Adipocyte (in vitro differentiated cells): ENCODE results near the gene CHMP1B.

Experiments used
- DNase-seq: peaks from one replicate; pipeline ENCODE4 v3.0.0-alpha.2; 2015; ENCODE audit warnings: low read depth
- H3K27me3 ChIP-seq: replicated peaks from 2 replicates; pipeline ENCODE4 v1.7.0; 2013; ENCODE audit warnings: mild to moderate bottlenecking, low read length, moderate library complexity; ENCODE audit not compliant: control insufficient read depth, insufficient read depth
- H3K36me3 ChIP-seq: 2 replicates; pipeline ENCODE4 v1.7.0; 2013; ENCODE audit warnings: low read length, mild to moderate bottlenecking, moderate library complexity; ENCODE audit not compliant: control insufficient read depth, insufficient read depth, severe bottlenecking
- H3K4me1 ChIP-seq: 2 replicates; pipeline ENCODE4 v1.7.0; 2013; ENCODE audit warnings: mild to moderate bottlenecking, low read length, moderate library complexity; ENCODE audit not compliant: control insufficient read depth, insufficient read depth
- H3K4me3 ChIP-seq: 2 replicates; pipeline ENCODE4 v1.7.0; 2013; ENCODE audit warnings: mild to moderate bottlenecking, low read length, moderate library complexity
- H3K9ac ChIP-seq: 2 replicates; pipeline ENCODE4 v1.7.0; 2013; ENCODE audit warnings: mild to moderate bottlenecking, low read length, moderate library complexity
- H3K9me3 ChIP-seq: 2 replicates; pipeline ENCODE4 v1.7.0; 2013; ENCODE audit warnings: mild to moderate bottlenecking, low read length, moderate library complexity; ENCODE audit not compliant: control insufficient read depth

The CHMP1B gene

GRCh38 chr18:11859903-11860407, 8.7 kb downstream of the CHMP1B start:
- H3K9me3 ChIP-seq, result no peaks in the 10 kb centered on the region
- no peak overlapping the region for H3K9ac ChIP-seq
- peaks cover 29% of the 10 kb centered on the region for H3K4me1 ChIP-seq
- no peak overlapping the region for H3K4me3 ChIP-seq
- peak; percentile 47 for DNase-seq
- no peaks in the 10 kb centered on the region for H3K27me3 ChIP-seq
- H3K36me3 ChIP-seq, result no peaks in the 10 kb centered on the region

- Histone ChIP-seq H3K4me3 (no peak overlapping the region), H3K36me3 (no peaks in the 10 kb centered on the region), H3K9ac (no peak overlapping the region), H3K27me3 (no peaks in the 10 kb centered on the region), H3K9me3 (no peaks in the 10 kb centered on the region), H3K4me1 (peaks cover 29% of the 10 kb centered on the region)
- no peak for DNase-seq
Observed at GRCh38 chr18:11860594-11861450, 9.6 kb downstream of the CHMP1B start.

GRCh38 chr18:11861583-11862288, 10.5 kb downstream of the CHMP1B start:
- Histone ChIP-seq H3K4me3 (no peak overlapping the region), H3K9ac (no peak overlapping the region), H3K36me3 (no peaks in the 10 kb centered on the region), H3K9me3 (no peaks in the 10 kb centered on the region), H3K27me3 (peaks cover 2% of the 10 kb centered on the region), H3K4me1 (peaks cover 23% of the 10 kb centered on the region)
- DNase-seq, result no peak

- H3K9me3 ChIP-seq, result no peaks in the 10 kb centered on the region
- no peak overlapping the region for H3K4me3 ChIP-seq
- H3K27me3 ChIP-seq, result peaks cover 2% of the 10 kb centered on the region
- peaks cover 14% of the 10 kb centered on the region for H3K4me1 ChIP-seq
- H3K9ac ChIP-seq, result no peak overlapping the region
- no peaks in the 10 kb centered on the region for H3K36me3 ChIP-seq
- DNase-seq, result no peak
Observed at GRCh38 chr18:11862468-11863137, 11.4 kb downstream of the CHMP1B start.

- H3K36me3 ChIP-seq, result no peaks in the 10 kb centered on the region
- no peaks in the 10 kb centered on the region for H3K9me3 ChIP-seq
- peaks cover 2% of the 10 kb centered on the region for H3K27me3 ChIP-seq
- H3K4me1 ChIP-seq, result peaks cover 8% of the 10 kb centered on the region
- DNase-seq, result no peak
- no peak overlapping the region for H3K4me3 ChIP-seq
- no peak overlapping the region for H3K9ac ChIP-seq
Observed at GRCh38 chr18:11864471-11864870, 13.3 kb downstream of the CHMP1B start.

- no peak for DNase-seq
- Histone ChIP-seq H3K27me3 (peaks cover 2% of the 10 kb centered on the region), H3K36me3 (no peaks in the 10 kb centered on the region), H3K9ac (no peak overlapping the region), H3K4me3 (no peak overlapping the region), H3K4me1 (peaks cover 8% of the 10 kb centered on the region), H3K9me3 (no peaks in the 10 kb centered on the region)
Observed at GRCh38 chr18:11865071-11865470, 13.9 kb downstream of the CHMP1B start.

GRCh38 chr18:11866329-11866728, 15.1 kb downstream of the CHMP1B start:
- DNase-seq, result no peak
- H3K4me3 ChIP-seq, result no peak overlapping the region
- H3K27me3 ChIP-seq, result peaks cover 2% of the 10 kb centered on the region
- H3K4me1 ChIP-seq, result peaks cover 8% of the 10 kb centered on the region
- no peak overlapping the region for H3K9ac ChIP-seq
- H3K36me3 ChIP-seq, result no peaks in the 10 kb centered on the region
- no peaks in the 10 kb centered on the region for H3K9me3 ChIP-seq

GRCh38 chr18:11866764-11867163, 15.6 kb downstream of the CHMP1B start:
- H3K9ac ChIP-seq, result no peak overlapping the region
- DNase-seq, result no peak
- no peaks in the 10 kb centered on the region for H3K36me3 ChIP-seq
- H3K4me1 ChIP-seq, result peaks cover 8% of the 10 kb centered on the region
- H3K27me3 ChIP-seq, result peaks cover 2% of the 10 kb centered on the region
- no peaks in the 10 kb centered on the region for H3K9me3 ChIP-seq
- H3K4me3 ChIP-seq, result no peak overlapping the region

- H3K9me3 ChIP-seq, result no peaks in the 10 kb centered on the region
- H3K4me3 ChIP-seq, result no peak overlapping the region
- DNase-seq, result no peak
- H3K4me1 ChIP-seq, result no peaks in the 10 kb centered on the region
- no peaks in the 10 kb centered on the region for H3K36me3 ChIP-seq
- peaks cover 2% of the 10 kb centered on the region for H3K27me3 ChIP-seq
- H3K9ac ChIP-seq, result no peak overlapping the region
Observed at GRCh38 chr18:11868230-11868629, 17.0 kb downstream of the CHMP1B start.

- no peaks in the 10 kb centered on the region for H3K36me3 ChIP-seq
- H3K4me3 ChIP-seq, result no peak overlapping the region
- no peaks in the 10 kb centered on the region for H3K27me3 ChIP-seq
- H3K9ac ChIP-seq, result no peak overlapping the region
- DNase-seq, result no peak
- H3K9me3 ChIP-seq, result peaks cover 4% of the 10 kb centered on the region
- H3K4me1 ChIP-seq, result no peaks in the 10 kb centered on the region
Observed at GRCh38 chr18:11871501-11871900, 20.3 kb downstream of the CHMP1B start.
